RCC 7860 (cell line): Measurements from ENCODE around the gene HGFAC.
A peak's percentile ranks its signal among the peaks of the same experiment; 100 is the strongest.

Source experiments
- DNase-seq: peaks from one replicate; pipeline ENCODE4 v3.0.0-alpha.2; 2015; ENCODE audit warnings: low spot score
- FAIRE-seq: peaks from 2 replicates; lab custom pipeline; 2012; peaks lifted over from hg19 to GRCh38; lab: Jason Lieb, UNC

The HGFAC gene

DNA sequence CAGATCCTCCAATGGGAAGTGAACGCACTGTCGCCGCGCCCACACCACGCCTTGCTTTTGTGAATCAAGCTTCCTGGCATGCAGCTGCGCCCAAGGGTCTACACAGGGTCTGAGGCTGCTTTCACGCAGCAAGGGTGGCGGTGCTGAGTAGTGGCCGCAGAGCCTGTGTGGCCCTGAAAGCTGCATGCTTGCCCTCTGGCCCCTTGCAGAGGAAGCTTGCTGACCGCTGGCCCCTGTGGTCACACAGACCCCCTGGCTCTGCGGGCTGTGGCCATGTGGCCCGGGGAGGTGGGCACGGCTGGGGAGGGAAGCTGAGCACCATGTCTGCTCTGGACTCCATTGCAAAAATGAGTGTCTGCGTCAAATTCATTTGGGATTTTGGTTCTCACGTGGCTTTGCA lies 30.1 kb downstream of the HGFAC start:
- DNase-seq (no peak), FAIRE-seq (no peak)

- DNase-seq (no peak), FAIRE-seq (no peak)
These were observed 30.8 kb downstream of the HGFAC start for GRCh38 chr4:3472411-3473141.

DNA sequence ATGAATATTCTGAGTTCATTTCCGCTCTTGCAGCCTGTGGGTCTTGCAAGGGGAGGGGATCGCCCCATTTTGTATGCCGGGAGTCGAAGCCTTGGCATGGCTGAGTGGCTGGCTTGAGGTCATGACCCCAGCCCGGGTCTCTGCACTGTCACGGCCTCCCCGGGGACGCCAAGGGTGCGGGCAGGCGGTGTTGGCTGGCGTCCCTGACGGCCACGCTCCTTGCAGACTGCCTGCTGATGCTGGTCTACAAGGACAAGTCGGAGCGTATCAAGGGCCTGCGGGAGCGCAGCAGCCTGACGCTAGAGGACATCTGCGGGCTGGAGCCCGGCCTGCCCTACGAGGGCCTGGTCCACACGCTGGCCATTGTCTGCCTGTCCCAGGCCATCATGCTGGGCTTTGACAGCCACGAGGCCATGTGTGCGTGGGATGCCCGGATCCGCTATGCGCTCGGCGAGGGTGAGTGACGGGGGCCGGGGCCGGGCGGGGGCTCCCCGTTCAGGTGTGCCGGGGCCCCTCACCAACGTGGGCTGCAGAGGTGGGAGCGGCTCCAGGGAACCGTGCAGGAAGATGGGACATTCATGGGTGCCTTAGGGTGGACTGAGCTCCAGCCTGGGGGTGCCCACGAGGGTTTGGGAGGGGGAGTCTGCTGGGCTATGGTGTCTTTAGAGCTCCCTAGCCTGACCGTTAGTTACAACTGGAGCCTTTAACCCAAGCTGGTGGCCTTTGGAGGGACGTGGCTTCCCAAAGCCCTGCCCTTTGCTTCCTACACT lies 31.6 kb downstream of the HGFAC start:
- DNase-seq (no peak), FAIRE-seq (no peak)

GRCh38 chr4:3473996-3474765 lies 32.4 kb downstream of the HGFAC start:
- FAIRE-seq (no peak), DNase-seq (no peak)

- no peak for FAIRE-seq
These were observed 33.4 kb downstream of the HGFAC start for GRCh38 chr4:3475041-3475712.

GRCh38 chr4:3475713-3476260 lies 34.0 kb downstream of the HGFAC start:
- DNase-seq: no peak
- no peak for FAIRE-seq

More at GRCh38 chr4:3475041-3475712, 33.4 kb downstream of the HGFAC start:
- no peak for DNase-seq

DNA sequence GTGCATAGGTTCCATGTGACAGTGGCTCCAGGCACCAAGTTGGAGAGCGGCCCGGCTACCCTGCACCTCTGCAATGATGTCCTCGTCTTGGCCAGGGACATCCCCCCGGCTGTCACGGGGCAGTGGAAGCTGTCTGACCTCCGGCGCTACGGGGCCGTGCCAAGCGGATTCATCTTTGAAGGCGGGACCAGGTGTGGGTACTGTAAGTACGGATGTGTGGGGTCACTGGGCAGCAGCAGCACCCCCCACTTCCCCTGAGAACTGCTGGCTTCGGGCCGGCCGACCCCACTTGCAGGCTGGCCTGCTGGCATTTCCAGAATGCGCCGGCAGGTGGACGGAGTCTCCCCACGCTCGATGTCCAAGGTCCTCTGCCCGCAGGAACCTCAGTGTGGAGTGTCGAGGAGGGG lies 34.6 kb downstream of the HGFAC start:
- FAIRE-seq (no peak), DNase-seq (no peak)

GRCh38 chr4:3476936-3477749 lies 35.4 kb downstream of the HGFAC start:
- FAIRE-seq: no peak
- DNase-seq: no peak

- FAIRE-seq (no peak), DNase-seq (no peak)
These were observed 36.1 kb downstream of the HGFAC start for GRCh38 chr4:3477750-3478430.

DNA sequence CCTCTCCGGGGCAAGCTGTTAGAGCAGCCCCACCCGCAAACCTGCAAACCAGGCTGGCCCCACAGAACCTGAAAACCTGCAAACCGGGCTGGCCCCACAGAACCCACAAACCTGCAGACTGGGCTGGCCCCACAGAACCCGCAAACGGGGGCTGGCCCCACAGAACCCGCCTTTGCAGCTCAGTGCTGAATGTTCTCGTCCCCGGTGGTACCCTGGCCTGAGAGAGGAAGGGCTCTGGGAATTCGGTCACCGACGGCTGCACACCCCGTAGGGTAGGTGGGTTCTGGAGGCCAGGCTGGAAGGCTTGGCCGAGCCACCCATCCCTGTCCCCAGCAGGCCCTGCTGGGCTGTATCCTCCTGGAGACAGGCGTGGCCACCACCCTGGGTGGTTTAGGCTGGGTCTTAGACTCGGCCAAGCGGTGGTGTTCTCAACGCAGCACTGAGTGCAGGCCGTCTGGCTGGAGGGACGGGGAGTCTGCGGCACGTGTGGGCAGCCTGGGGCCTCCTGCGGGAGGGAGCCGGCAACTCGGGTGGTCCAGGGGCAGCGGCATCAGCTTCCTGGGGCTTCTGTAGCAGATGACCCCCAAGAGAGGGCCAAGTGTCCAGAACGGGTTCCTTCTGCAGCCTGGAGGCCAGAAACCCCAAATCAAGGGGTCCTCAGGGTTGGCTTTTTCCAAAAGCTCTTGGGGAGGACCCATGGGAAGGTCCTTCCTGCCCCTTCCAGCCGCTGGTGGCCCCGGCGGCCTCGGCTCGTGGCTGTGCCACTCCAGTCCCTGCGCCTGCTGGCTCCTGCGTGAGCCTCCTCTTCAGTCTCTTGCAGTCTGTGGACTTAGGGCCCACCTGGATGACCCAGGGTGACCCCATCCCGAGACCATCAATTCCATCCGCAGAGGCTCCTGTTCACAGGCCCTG lies 36.9 kb downstream of the HGFAC start:
- FAIRE-seq: no peak
- no peak for DNase-seq

- FAIRE-seq (no peak), DNase-seq (no peak)
These were observed 37.8 kb downstream of the HGFAC start for GRCh38 chr4:3479358-3480101.

GRCh38 chr4:3480528-3481112 lies 38.9 kb downstream of the HGFAC start:
- peak; percentile 73 for FAIRE-seq
- peak; percentile 68 for DNase-seq

- no peak for DNase-seq
- FAIRE-seq: no peak
These were observed 39.4 kb downstream of the HGFAC start for GRCh38 chr4:3481113-3481531.

GRCh38 chr4:3481783-3482393 lies 40.1 kb downstream of the HGFAC start:
- DNase-seq: no peak
- FAIRE-seq: no peak

GRCh38 chr4:3482707-3483106 lies 40.9 kb downstream of the HGFAC start:
- FAIRE-seq (no peak), DNase-seq (no peak)

DNA sequence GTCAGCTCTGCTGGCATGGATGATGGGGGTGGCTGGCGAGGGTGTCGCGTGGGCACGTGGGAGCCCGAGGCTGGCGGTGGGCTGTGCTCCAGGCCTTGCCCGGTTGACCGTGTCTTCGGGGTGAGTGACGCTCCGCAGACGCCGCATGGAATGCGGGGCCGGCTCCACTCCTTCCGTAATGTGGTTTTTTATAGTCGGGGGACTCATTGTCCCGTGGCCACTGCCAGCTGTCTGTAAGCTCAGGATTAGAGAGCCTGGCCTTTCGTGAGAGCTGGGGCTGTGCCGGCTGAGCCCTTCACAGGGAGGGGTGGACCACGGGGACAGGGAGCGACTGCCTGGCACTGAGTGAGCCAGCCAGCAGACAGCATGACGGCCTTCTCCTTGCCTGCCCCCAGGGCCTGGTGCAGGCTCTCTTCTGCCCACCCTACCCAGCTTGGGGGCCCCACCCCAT lies 41.7 kb downstream of the HGFAC start:
- FAIRE-seq (peak; percentile 86), DNase-seq (peak; percentile 94)
